Activated CD8-positive, alpha-beta memory T cell treated with anti-CD3 and anti-CD28 coated beads, Interleukin-2, amount 50 U/mL, for 24 hours (primary cell): Measurements from ENCODE around the gene ADAMTSL4.

ENCODE experiments used
- DNase-seq: peaks from one replicate; pipeline ENCODE4 v3.0.0-alpha.2; 2020; ENCODE audit errors: extremely low read depth

ADAMTSL4 gene

DNA sequence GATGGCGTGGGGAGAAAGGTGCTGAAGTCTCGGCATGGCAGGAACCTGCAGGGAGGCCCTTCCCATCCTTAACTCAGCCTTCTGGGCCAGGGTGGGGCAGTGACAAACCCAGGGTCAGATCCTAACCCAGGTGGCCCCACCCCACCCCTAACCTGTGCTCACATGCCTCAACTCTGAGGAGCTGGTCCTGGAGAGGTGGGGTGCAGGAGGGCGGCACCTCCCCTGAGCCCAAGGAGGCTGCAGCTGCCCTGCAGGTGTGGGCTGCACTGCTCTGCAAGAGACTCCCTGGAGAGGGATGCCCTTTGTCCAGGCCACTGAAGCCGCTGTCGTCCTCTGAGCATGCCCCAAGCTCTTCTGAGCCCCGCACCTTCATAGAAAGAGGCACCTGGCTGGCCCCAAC is 15.2 kb upstream of the ADAMTSL4 start:
- no peak for DNase-seq

DNA sequence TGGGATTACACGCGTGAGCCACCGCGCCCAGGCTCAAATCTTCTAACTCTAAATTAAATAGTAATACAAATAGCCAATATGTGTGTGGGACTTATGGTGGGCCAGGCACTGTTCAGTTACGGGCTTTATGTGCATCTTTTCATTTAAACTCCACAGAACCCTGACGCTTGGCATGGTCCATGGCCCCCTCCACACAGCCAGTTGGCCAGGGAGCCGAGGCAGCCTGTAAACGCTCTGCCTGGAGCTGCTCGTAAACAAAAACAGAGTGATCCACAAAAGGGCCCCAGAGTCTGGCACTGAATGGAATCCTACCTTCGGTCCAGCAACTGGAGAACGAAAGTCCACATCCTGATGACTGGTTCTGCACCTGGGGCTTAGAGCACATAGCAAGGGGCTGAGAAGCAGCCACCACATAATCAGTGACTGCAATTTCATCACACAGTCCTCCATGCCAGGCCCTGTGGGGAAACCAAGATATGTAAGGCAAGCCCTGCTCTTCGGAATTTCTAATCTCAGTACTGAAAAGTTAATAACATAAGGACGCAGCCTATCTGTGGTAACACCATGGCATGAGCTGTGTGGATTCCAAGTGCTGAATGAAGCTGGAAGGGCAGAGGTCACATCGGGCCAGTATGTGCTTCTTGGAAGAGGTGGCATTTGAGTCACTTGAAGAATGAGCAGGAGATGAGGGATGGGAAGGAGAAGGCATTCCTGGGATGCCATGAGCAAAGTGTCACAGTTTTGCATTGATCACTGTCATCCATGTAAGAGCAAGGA is 13.5 kb upstream of the ADAMTSL4 start:
- DNase-seq = no peak

DNA sequence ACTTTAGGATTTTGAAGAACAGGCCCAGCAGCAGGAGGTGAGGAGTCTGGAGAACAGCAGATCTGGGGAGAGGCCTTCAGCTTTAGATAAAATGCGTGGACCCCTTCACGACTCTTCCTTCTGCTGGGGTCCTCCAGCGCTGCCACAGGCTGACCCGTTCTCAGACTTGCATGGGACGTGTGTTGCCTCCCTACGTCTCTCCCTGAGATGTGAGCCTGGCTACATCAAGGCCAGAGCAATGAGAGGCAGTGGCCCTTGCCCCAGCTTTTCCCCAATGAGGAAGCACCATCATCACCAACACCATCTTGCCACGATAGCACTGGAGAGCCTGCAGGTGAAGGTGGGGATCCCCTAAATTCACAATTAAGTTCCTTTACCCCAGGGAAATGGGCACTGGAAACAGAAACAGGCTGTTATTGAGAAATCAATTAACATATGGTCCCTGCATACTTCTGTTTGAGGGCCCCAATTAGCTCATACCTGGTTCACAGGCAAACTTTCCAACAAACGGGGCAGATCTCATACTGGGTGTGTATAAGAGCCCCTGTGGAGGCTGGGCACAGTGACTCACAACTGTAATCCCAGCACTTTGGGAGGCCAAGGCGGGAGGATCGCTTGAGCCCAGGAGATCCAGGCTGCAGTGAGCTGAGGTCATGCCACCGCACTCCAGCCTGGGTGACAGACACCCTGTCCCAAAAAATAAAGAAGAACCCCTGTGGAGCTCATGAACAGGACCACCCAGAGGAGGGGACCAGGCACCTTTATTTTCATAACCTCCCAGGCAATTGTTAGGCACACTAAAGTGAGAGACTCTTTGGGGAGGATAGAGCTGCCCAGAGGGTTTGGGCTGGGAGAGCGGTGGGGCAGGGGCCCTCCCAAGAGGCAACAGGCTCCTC is 12.1 kb upstream of the ADAMTSL4 start:
- DNase-seq = no peak

DNA sequence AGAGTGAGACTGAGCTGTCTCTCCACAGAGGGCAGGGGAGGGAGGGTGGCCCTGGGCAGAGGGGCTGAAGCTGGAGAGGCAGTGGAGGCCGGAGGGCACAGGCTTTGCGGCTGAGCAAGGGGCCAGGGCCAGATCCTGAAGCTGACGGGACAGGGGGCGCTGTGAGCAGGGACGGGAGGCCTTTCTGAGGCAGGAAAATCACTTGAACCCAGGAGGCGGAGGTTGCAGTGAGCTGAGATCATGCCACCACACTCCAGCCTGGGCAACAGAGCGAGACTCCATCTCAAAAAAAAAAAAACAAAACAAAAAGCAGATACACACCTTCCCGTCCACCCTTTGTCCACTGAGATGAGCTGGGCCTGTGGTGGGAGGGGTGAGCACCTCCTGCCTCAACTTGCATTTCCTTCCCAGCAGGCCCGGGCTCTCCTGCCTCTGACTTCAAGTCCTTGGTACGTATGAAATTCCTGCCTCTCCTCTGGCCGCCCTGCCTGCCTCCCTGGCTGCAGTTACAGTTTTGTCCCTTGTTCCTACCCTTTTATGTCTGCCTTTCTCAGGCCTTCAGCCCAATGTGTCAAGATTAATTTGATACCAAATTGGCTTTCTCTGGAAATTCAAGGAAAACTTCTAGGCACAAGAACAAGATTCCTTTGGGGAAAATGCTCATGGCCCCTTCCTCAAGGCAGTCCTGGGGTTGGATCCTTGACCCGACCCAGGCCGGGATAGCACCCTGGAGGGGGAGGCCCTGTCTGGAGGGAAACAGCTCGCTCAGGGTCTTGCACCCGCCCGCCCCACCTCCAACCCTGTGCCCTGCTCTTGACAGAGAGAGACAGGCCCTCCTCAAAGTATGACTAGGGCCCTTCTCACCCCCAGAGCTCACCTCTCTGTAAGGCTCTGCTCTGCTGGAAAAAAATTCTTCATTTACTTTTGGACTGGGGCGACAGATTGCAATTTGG is 11.2 kb upstream of the ADAMTSL4 start:
- DNase-seq = no peak

DNA sequence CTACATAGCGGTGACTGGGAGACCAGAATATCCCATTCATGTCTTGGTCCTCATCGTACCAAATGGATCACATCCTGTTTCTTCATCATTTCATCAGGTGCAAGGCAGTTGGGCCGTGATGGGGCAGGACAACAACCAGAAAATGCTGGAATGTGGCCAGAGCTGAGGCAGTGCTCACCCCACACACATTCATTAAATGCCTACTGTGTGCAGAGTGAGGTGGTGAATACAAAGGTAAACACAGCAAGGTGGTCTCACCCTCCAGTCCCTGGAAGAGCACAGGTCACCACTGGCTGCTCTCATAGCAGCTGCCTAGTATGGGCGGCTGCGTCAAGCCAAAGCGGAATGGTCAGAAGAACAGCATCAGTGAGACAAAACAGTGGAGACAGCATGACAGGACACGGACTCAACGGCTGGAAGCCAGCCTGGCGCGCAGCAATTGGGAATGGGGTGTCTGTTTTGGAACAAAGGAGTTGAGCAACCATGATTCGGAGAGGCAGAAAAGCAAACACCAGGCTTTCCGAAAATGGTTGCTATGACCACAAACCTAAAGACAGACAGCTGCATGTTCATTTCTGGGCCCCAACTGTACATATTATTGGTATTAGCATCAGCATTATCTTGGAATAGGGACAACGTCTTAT is 5.6 kb upstream of the ADAMTSL4 start:
- DNase-seq = no peak

DNA sequence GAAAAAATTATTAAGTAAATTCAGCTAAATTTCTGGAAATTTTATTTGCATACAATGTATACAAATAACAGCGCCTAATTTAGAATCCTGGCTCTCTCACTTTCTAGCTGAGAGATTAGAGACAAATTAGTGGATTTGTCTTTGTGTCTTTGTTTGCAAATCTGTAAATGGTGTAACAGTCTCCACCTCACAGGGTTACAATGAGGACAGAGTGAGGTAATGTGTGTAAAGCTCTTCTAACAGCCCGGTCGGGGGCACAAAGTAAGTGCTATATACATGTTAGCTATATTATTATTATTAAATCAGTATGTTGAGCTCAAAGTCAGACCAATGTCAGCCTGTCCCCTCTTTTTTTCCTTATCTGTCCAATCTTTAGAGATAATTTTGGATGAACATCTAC is 5.0 kb upstream of the ADAMTSL4 start:
- no peak for DNase-seq

DNA sequence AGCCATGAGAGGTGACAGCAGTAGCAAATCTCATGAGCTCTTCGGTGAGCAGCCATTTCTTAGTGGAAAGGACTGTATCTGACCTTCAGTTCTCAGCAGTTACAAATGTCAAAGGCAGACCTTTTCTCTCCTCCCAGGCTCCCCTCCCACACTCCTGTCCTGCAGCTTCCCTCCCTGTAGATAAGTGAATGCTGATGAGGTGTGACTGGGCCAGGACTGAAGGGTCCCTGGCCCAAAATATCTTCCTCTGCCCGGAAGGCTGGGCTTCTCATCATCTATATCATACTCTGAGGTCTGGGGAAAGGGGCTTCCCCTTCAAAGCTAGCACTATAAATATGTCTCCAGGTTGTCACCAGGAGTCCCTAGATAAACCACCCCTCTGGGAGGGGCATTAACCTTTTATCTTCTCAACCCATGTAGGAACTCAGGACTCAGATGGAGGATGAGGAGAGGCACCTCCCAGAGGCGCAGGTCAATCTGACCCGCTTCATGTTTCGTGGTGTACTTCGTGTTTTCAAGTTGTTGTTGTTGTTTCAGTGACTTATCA is 3.6 kb upstream of the ADAMTSL4 start:
- no peak for DNase-seq

DNA sequence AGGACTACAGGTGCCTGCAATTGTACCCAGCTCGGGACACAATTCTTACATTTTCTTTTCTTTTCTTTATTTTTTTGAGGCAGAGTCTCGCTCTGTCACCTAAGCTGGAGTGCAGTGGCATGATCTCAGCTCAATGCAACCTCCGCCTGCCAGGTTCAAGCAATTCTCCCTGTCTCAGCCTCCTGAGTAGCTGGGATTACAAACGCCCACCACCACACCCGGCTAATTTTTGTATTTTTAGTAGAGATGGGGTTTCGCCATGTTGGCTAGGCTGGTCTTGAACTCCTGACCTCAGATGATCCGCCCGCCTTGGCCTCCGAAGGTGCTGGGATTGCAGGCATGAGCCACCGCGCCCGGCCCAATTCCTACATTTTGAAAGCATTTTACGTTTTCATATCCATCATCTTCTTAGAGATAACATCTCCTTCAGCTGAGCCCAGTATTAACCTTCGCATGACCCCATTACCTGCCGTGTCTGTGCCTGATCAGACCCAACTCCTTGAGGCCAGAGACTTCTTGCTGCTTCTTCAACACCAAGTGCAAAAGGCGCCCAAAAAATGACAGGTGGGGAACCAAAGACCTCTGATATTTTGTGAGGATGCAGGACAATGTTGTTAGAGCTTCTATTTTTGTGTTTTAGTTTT is 2.8 kb upstream of the ADAMTSL4 start:
- DNase-seq = no peak

DNA sequence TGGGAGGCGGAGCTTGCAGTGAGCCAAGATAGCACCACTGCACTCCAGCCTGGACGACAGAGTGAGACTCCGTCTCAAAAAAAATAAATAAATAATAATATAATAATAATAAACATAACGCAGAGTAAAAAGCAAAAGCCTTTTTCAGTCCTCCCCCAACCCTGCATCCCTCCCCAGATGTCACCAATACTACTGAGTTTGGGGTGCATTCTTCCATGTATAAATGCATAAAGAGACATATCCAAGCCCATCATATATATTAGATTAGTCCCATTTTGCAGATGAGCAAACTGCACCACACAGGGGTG is 930 bp upstream of the ADAMTSL4 start:
- no peak for DNase-seq

DNA sequence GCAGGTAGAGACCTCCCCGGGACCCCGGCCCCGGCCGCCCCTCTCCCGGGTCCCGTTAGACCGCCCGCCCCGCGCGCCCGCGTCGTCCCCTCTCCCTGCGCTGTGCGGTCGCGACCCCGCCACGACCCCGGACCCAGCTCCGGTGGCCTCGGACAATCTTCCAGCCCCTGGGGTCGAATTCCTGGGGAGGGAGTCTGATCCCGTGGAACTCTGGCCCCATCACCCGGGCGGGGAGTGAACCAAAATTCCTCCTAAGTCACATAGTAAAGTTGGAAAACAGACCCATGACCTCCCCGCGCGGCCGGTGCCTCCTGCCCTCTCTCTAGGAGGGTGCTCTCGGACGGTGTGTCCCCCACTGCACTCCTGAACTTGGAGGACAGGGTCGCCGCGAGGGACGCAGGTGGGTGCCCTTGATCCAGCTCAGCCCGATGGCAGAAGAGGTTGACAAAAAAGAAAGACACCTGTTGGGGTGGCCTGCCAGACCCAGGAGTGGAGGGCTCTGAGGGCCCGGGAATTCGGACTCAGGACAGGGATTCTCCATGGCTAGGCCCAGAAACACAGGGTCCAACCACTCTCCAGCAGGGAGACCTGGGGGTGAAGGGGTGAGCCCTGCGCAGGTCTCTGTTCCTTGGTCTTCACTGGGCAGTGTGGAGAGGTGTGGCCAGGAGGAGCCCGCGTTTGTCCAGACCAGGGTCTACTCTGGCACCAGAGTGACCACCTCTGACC is 451 bp downstream of the ADAMTSL4 start:
- DNase-seq = no peak

DNA sequence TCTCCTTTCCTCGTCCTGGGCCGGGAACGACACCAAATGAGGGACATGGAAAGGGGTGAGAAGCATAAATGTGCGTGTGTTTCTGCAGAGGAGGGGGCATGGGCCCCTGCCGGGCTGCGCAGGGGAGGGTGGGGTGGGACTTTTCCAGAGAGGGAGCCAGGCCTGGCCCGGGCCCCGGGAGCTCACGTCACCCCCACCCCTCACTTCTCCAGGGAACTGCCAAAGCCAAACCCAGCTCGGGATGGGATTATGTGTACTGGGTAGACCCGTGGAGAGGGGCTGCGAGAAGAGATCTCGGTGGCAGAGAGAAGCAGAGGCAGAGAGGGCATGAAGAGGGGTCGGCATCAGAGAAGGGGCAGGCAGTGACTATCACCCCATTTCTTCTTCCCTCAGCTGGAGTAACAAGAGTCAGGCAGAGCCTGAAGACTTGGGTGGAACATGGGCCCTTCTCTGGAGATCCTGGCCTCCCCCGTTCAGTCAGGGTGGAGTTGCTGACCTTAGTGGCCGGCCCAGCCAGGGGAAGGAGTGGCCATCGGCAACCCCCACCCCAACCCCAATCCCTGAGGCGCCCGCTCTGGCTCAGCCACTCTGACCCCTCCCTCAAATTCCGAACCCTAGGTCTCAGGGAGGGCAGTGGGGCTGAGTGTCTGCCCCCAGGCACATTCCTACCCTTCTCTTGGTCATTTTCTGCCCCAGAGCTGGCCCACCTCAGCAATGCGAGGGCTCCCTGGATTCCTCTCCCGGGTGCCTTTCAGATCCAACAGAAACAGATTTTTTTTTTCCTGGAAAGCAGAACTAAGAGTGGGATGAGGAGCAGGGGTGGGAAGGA is 1.2 kb downstream of the ADAMTSL4 start:
- DNase-seq = no peak

DNA sequence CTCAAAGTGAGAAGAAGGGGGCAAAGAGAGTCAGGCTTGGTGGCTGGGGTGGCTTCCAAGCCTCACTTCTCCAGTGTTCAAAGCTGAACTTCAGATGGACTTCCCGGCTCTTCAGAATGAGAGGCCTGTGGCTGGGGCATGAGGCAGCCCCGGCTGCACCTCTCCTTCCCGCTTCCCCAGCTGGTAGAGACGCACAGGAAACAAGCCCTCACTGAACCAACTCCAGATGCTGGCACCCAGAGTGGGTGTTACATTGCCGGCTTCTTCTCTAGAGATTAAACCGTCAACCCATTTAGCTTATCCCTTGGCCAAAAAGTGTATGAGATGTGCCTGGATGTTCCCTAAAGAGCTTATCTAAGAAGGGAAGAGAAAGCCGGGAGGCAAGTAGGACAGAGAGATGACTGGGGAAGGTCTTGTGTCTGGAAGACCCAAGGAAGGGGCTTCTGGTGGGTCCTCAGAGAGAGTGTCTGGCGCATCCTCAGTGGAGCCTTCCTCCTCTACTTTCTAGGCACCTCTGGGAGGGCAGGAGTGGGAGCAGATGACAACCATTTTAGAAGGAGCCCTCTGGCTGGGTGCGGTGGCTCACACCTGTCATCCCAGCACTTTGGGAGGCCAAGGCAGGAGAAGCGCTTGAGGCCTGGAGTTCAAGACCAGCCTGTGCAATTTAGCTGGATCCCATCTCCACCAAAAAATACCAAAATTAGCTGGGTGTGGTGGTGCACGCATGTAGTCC is 2.0 kb downstream of the ADAMTSL4 start:
- no peak for DNase-seq

DNA sequence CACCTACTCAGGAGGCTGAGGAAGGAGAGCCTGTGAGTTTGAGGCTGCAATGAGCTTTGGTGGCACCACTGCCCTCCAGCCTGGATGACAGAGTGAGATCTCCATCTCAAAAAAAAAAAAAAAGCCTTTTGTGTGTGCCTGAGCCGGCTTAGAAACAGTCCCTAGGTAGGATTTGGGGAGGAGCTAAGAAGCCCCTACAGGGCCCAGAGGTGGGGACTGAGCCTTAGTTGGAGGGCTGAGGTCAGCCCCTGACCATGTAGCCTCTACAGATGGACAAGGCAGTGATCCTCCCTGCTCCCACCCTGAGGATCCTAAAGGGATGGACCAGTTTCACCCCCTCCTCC is 2.5 kb downstream of the ADAMTSL4 start:
- no peak for DNase-seq

DNA sequence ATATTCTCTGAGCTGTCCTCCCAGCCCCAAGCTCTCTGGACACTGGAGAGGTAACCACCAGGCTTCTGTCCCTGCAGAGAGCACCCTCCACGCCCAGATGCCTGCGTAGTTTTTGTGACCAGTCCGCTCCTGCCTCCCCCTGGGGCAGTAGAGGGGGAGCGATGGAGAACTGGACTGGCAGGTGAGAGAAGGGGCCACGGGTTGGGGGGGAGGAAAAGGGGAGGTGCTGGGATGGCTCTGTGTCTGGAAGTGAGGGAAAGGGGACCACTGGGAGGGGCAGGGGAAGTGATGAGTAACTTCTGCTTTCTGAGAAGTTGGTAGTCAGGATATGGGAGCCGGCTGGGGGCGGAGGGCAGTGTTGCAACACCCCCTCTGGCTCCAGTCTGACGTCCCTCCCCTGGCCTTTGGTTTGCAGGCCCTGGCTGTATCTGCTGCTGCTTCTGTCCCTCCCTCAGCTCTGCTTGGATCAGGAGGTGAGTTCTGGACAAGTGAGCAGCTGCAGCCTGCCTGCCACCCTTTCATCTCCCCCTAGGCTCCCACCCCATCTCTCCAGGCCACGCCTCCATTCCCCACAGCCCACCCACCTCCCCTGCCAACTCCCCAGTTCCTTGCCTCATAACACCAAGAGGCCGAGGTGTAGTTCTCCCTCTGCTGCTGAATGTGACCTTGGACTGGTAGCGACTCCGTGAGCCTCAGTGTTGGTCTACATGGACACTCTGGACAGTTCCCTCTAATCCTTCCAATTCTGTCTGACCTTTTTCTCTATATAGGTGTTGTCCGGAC is 3.1 kb downstream of the ADAMTSL4 start:
- DNase-seq = no peak

DNA sequence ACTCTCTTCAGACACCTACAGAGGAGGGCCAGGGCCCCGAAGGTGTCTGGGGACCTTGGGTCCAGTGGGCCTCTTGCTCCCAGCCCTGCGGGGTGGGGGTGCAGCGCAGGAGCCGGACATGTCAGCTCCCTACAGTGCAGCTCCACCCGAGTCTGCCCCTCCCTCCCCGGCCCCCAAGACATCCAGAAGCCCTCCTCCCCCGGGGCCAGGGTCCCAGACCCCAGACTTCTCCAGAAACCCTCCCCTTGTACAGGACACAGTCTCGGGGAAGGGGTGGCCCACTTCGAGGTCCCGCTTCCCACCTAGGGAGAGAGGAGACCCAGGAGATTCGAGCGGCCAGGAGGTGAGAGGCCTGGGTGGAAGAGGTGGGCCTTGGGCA is 3.7 kb downstream of the ADAMTSL4 start:
- no peak for DNase-seq

DNA sequence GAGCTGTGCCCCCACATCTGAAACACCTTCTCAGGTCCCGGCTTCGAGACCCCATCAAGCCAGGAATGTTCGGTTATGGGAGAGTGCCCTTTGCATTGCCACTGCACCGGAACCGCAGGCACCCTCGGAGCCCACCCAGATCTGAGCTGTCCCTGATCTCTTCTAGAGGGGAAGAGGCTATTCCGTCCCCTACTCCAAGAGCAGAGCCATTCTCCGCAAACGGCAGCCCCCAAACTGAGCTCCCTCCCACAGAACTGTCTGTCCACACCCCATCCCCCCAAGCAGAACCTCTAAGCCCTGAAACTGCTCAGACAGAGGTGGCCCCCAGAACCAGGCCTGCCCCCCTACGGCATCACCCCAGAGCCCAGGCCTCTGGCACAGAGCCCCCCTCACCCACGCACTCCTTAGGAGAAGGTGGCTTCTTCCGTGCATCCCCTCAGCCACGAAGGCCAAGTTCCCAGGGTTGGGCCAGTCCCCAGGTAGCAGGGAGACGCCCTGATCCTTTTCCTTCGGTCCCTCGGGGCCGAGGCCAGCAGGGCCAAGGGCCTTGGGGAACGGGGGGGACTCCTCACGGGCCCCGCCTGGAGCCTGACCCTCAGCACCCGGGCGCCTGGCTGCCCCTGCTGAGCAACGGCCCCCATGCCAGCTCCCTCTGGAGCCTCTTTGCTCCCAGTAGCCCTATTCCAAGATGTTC is 4.3 kb downstream of the ADAMTSL4 start:
- DNase-seq = no peak

DNA sequence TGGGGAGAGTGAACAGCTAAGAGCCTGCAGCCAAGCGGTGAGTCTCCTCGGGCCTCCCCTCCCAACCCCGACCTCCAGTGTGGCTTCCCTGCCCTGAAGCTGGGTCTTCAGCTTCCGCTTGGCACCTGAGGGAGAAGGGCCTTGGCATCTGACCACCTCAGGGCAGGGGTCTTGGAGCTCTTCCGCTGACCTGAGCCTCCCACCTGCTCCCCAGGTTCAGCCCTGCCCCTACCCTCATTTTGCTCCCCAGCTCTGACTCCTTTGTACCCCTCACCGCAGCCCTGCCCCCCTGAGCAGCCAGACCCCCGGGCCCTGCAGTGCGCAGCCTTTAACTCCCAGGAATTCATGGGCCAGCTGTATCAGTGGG is 4.9 kb downstream of the ADAMTSL4 start:
- DNase-seq = no peak
